GM23248 (cell line): Measurements from ENCODE around the gene PRMT1. TPM values are rescaled to one million over a fixed set of nuclear protein-coding genes. Genes with fewer than 3 reads are reported as not detected.

ENCODE experiments used
- DNase-seq: peaks from one replicate; pipeline ENCODE4 v3.0.0-alpha.2; 2015
- H2AFZ ChIP-seq: fragments of 200-600 bp; sonication (generic); 2 replicates; pipeline ENCODE4 v1.6.1; 2016; ENCODE audit warnings: antibody characterized with exemption
- H3F3A ChIP-seq: fragments of 200-600 bp; sonication (generic); 2 replicates; pipeline ENCODE4 v1.6.1; 2016; ENCODE audit warnings: mild to moderate bottlenecking, antibody characterized with exemption, mixed run types; ENCODE audit not compliant: insufficient read depth
- H3K27ac ChIP-seq: fragments of 200-600 bp; sonication (generic); 2 replicates; pipeline ENCODE4 v1.5.1; 2016; ENCODE audit warnings: mild to moderate bottlenecking
- H3K27me3 ChIP-seq: fragments of 200-600 bp; sonication (generic); replicated peaks from 2 replicates; pipeline ENCODE4 v1.6.1; 2016; ENCODE audit warnings: mild to moderate bottlenecking; ENCODE audit not compliant: insufficient read depth
- H3K36me3 ChIP-seq: fragments of 200-600 bp; sonication (generic); 2 replicates; pipeline ENCODE4 v1.6.1; 2016; ENCODE audit warnings: low read depth, mild to moderate bottlenecking
- H3K4me1 ChIP-seq: fragments of 200-600 bp; sonication (generic); 2 replicates; pipeline ENCODE4 v1.6.1; 2016; ENCODE audit warnings: mild to moderate bottlenecking; ENCODE audit not compliant: insufficient read depth
- H3K4me2 ChIP-seq: fragments of 200-600 bp; sonication (generic); one replicate; pipeline ENCODE4 v1.6.1; 2016; ENCODE audit warnings: mild to moderate bottlenecking; ENCODE audit not compliant: unreplicated experiment
- H3K4me3 ChIP-seq: fragments of 200-600 bp; sonication (generic); 2 replicates; pipeline ENCODE4 v1.5.1; 2016; ENCODE audit warnings: mild to moderate bottlenecking
- H3K79me2 ChIP-seq: fragments of 200-600 bp; sonication (generic); 2 replicates; pipeline ENCODE4 v1.6.1; 2016; ENCODE audit warnings: mild to moderate bottlenecking; ENCODE audit not compliant: insufficient read depth
- H3K9ac ChIP-seq: fragments of 200-600 bp; sonication (generic); 2 replicates; pipeline ENCODE4 v1.6.1; 2016; ENCODE audit warnings: mild to moderate bottlenecking
- H3K9me2 ChIP-seq: fragments of 200-600 bp; sonication (generic); 2 replicates; pipeline ENCODE4 v1.6.1; 2016; ENCODE audit warnings: mixed run types, mild to moderate bottlenecking, moderate library complexity; ENCODE audit not compliant: insufficient read depth
- H3K9me3 ChIP-seq: fragments of 200-600 bp; sonication (generic); one replicate; pipeline ENCODE4 v1.6.1; 2017; ENCODE audit warnings: low read depth
- H4K20me1 ChIP-seq: fragments of 200-600 bp; sonication (generic); 2 replicates; pipeline ENCODE4 v1.6.0; 2016; ENCODE audit not compliant: insufficient read depth
- EZH2 ChIP-seq: fragments of 200-600 bp; sonication (generic); IDR thresholded peaks from 2 replicates; pipeline ENCODE4 v1.6.1; 2018; ENCODE audit warnings: antibody characterized with exemption, mild to moderate bottlenecking; ENCODE audit not compliant: insufficient read depth, poor library complexity, severe bottlenecking
- EZH2phosphoT487 ChIP-seq: fragments of 200-600 bp; sonication (generic); IDR thresholded peaks from 2 replicates; pipeline ENCODE4 v1.6.1; 2018; ENCODE audit warnings: antibody characterized with exemption, moderate library complexity, mild to moderate bottlenecking, low read depth; ENCODE audit not compliant: insufficient read depth
- WGBS, 2 experiments: methylation state at CpG; one replicate each; pipeline ENCODE4 v1.1.6; 2015 to 2017; ENCODE audit warnings: low lambda C conversion rate in 2 of 2, low coverage in 1 of 2; ENCODE audit errors: missing lambda C conversion rate in 2 of 2; 5-methylcytosine and 5-hydroxymethylcytosine counted together
- in situ Hi-C: fragments of 300-500 bp; cut with MboI; formaldehyde crosslinking; loops from 2 replicates; pipeline ENCODE4 v1.15.0; 2020
- polyA plus RNA-seq: library from polyadenylated mRNA; unstranded; fragments of >200 nt; fragmentation: Nextera tagmentation; extraction: Ambion mirVana; gene quantifications from 2 replicates; pipeline ENCODE4 v1.2.1, GENCODE V29; 2016
- total RNA-seq: library from RNA; depleted of rRNA; stranded (reverse); fragments of >200 nt; shearing (Covaris generic); gene quantifications from 2 replicates; pipeline ENCODE4 v1.2.3, GENCODE V29; 2014

PRMT1 gene
- total and polyA plus RNA-seq, 2 experiments from 2014 or later: 164 to 192 TPM

DNA sequence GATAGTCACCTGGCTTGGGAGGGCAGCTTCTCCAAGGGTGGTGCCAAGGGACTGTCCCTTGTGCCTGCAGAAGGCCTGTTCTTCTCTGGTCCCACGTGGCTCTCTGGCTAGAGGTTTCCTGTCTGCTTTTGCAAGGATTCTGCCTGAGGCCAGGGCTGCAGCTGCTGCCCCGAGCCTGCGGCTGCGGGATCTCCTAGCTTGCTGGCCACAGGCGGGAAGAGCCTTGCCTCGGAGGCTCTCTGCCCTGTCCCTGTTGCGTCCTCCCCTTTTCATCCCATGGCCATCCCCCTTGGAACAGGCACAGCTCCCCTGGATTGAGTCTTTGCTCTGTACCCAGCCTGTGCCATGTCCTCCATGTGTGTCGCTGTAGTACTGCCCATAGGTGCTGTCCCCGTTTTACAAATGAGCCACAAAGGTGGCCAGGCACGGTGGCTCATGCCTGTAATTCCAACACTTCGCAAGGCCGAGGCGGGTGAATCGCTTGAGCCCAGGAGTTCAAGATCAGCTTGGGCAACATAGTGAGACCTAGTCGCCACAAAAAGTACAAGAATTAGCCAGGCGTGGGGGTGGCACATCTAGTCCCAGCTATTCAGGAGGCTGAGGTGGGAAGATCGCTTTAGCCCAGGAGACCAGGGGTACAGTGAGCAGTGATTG is 20.5 kb upstream of the PRMT1 start:
- TF ChIP-seq EZH2phosphoT487 (no peak), EZH2 (no peak)
- H3K36me3 ChIP-seq: peaks cover 5% of the 10 kb centered on the region; the same call in 1 of the 2 replicates
- no peak overlapping the region for H3K9ac ChIP-seq
- H2AFZ ChIP-seq: no peak overlapping the region
- WGBS, 2 experiments: 90 to 92% methylated on average over 17 of the region's 17 CpGs
- H3K9me2 ChIP-seq: no peaks in the 10 kb centered on the region
- H3K79me2 ChIP-seq: peaks cover 16% of the 10 kb centered on the region; the same call in 1 of the 2 replicates
- H3K27me3 ChIP-seq: no peaks in the 10 kb centered on the region
- DNase-seq: no peak
- H4K20me1 ChIP-seq: no peaks in the 10 kb centered on the region
- in situ Hi-C loops: no loop called here
- no peaks in the 10 kb centered on the region for H3K4me1 ChIP-seq
- peaks cover 10% of the 10 kb centered on the region for H3F3A ChIP-seq
- no peaks in the 10 kb centered on the region for H3K9me3 ChIP-seq
- no peak overlapping the region for H3K4me3 ChIP-seq
- H3K27ac ChIP-seq: no peak overlapping the region
- H3K4me2 ChIP-seq: no peak overlapping the region

DNA sequence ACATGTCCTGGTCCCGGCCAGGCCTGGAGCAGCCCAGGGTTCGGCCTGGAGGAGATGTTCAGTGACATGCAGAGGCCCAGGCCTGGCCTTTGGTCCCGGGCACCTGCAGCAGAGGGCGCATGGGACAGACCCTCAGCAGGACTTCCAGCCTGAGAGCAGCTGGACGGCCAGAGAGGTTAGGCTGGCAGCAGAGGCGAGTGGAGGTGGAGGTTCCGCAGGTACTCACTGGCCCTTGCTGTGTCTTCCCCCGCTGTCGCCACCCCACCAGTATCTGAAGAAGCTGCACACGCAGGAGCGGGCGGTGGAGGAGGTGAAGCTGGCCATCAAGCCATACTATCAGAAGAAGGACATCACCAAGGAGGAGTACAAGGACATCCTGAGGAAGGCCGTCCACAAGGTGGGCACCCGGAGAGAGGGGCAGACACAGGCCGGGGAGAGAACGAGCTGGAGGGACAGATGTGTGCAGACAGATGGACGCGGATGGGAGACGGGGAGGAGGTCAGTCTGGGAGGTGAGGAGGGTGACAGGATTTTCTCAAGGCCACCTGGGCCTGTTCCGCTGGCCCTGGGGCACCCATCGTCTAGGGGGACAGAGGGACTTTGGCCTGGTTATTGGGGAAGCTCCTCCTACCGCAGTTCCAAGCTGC is 19.5 kb upstream of the PRMT1 start:
- H3K4me2 ChIP-seq: no peak overlapping the region
- H3K9me3 ChIP-seq: no peaks in the 10 kb centered on the region
- peaks cover 18% of the 10 kb centered on the region; the same call in 1 of the 2 replicates for H3K79me2 ChIP-seq
- WGBS, 2 experiments: 86 to 87% methylated on average over 22 of the region's 22 CpGs
- no peak overlapping the region for H3K4me3 ChIP-seq
- H2AFZ ChIP-seq: no peak overlapping the region
- peaks cover 11% of the 10 kb centered on the region for H3F3A ChIP-seq
- H3K36me3 ChIP-seq: peaks cover 5% of the 10 kb centered on the region; the same call in 1 of the 2 replicates
- DNase-seq: no peak
- no peak overlapping the region for H3K9ac ChIP-seq
- no peak for TF ChIP-seq EZH2phosphoT487
- TF ChIP-seq EZH2: no peak
- H3K9me2 ChIP-seq: no peaks in the 10 kb centered on the region
- no peaks in the 10 kb centered on the region for H4K20me1 ChIP-seq
- no peaks in the 10 kb centered on the region for H3K27me3 ChIP-seq
- H3K4me1 ChIP-seq: no peaks in the 10 kb centered on the region
- in situ Hi-C loops: no loop called here
- no peak overlapping the region for H3K27ac ChIP-seq

- no peak for DNase-seq
- H3K9me3 ChIP-seq: no peaks in the 10 kb centered on the region
- no peaks in the 10 kb centered on the region for H3K9me2 ChIP-seq
- peaks cover 23% of the 10 kb centered on the region for H3K79me2 ChIP-seq
- H2AFZ ChIP-seq: no peak overlapping the region
- H3K36me3 ChIP-seq: peaks cover 5% of the 10 kb centered on the region; the same call in 1 of the 2 replicates
- no peaks in the 10 kb centered on the region for H3K27me3 ChIP-seq
- no peak overlapping the region for H3K4me3 ChIP-seq
- TF ChIP-seq EZH2 (no peak), EZH2phosphoT487 (no peak)
- H3K27ac ChIP-seq: no peak overlapping the region
- H3K9ac ChIP-seq: no peak overlapping the region
- 84 to 96% methylated on average over 3 to 11 of the region's 15 CpGs for WGBS, 2 experiments
- in situ Hi-C loops: no loop called here
- H3F3A ChIP-seq: peaks cover 11% of the 10 kb centered on the region
- no peaks in the 10 kb centered on the region for H3K4me1 ChIP-seq
- no peaks in the 10 kb centered on the region for H4K20me1 ChIP-seq
- no peak overlapping the region for H3K4me2 ChIP-seq
Measured at GRCh38 chr19:49658139-49658517, 18.9 kb upstream of the PRMT1 start.

GRCh38 chr19:49658566-49659442 is 18.3 kb upstream of the PRMT1 start:
- TF ChIP-seq EZH2 (no peak), EZH2phosphoT487 (no peak)
- Histone ChIP-seq H3K9ac (no peak overlapping the region), H3K27ac (no peak overlapping the region), H3K4me3 (no peak overlapping the region), H3K27me3 (no peaks in the 10 kb centered on the region), H3K4me2 (no peak overlapping the region), H4K20me1 (no peaks in the 10 kb centered on the region), H3F3A (peaks cover 13% of the 10 kb centered on the region), H3K9me2 (no peaks in the 10 kb centered on the region), H3K4me1 (0 out of 2 replicates have a peak, but pooled peaks cover 2% of the 10 kb centered on the region), H3K9me3 (no peaks in the 10 kb centered on the region), H2AFZ (no peak overlapping the region), H3K79me2 (peaks cover 26% of the 10 kb centered on the region), H3K36me3 (peaks cover 5% of the 10 kb centered on the region; the same call in 1 of the 2 replicates)
- in situ Hi-C loops: no loop called here
- DNase-seq: no peak
- 91 to 94% methylated on average over 12 of the region's 12 CpGs for WGBS, 2 experiments
